Measurements from ENCODE around the gene B3GNT2.

GRCh38 chr2:62222674-62223073 is 26.8 kb downstream of the B3GNT2 start:
- TF ChIP-seq, protein P1, sequence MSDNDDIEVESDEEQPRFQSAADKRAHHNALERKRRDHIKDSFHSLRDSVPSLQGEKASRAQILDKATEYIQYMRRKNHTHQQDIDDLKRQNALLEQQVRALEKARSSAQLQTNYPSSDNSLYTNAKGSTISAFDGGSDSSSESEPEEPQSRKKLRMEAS (IDR thresholded peaks at IDR 0.05) = no peak
- TF ChIP-seq EP300 (IDR thresholded peaks at IDR 0.05; ENCODE audit: borderline replicate concordance) (no peak), RAD21 (IDR thresholded peaks at IDR 0.05; ENCODE audit: low read depth) (no peak), TAF1 (IDR thresholded peaks at IDR 0.05; ENCODE audit: low read depth) (no peak), YY1 (IDR thresholded peaks at IDR 0.05; ENCODE audit: low read depth) (no peak), TCF12 (IDR thresholded peaks at IDR 0.05; ENCODE audit: low read depth) (no peak), FOXM1 (IDR thresholded peaks at IDR 0.05; ENCODE audit: borderline replicate concordance, low read depth) (no peak), NFIC (IDR thresholded peaks at IDR 0.05) (no peak), CEBPB (IDR thresholded peaks at IDR 0.05) (no peak), ZBTB7A (IDR thresholded peaks at IDR 0.05; ENCODE audit: low read depth) (no peak), EGR1 (IDR thresholded peaks at IDR 0.05) (no peak), CREB1 (IDR thresholded peaks at IDR 0.05; ENCODE audit: low read depth) (no peak)
- TF ChIP-seq, protein P2, sequence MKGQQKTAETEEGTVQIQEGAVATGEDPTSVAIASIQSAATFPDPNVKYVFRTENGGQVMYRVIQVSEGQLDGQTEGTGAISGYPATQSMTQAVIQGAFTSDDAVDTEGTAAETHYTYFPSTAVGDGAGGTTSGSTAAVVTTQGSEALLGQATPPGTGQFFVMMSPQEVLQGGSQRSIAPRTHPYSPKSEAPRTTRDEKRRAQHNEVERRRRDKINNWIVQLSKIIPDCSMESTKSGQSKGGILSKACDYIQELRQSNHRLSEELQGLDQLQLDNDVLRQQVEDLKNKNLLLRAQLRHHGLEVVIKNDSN (IDR thresholded peaks at IDR 0.05) = no peak
- TF ChIP-seq, protein P3, sequence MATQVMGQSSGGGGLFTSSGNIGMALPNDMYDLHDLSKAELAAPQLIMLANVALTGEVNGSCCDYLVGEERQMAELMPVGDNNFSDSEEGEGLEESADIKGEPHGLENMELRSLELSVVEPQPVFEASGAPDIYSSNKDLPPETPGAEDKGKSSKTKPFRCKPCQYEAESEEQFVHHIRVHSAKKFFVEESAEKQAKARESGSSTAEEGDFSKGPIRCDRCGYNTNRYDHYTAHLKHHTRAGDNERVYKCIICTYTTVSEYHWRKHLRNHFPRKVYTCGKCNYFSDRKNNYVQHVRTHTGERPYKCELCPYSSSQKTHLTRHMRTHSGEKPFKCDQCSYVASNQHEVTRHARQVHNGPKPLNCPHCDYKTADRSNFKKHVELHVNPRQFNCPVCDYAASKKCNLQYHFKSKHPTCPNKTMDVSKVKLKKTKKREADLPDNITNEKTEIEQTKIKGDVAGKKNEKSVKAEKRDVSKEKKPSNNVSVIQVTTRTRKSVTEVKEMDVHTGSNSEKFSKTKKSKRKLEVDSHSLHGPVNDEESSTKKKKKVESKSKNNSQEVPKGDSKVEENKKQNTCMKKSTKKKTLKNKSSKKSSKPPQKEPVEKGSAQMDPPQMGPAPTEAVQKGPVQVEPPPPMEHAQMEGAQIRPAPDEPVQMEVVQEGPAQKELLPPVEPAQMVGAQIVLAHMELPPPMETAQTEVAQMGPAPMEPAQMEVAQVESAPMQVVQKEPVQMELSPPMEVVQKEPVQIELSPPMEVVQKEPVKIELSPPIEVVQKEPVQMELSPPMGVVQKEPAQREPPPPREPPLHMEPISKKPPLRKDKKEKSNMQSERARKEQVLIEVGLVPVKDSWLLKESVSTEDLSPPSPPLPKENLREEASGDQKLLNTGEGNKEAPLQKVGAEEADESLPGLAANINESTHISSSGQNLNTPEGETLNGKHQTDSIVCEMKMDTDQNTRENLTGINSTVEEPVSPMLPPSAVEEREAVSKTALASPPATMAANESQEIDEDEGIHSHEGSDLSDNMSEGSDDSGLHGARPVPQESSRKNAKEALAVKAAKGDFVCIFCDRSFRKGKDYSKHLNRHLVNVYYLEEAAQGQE (IDR thresholded peaks at IDR 0.05; ENCODE audit: low read depth) = no peak

All from Ishikawa (cell line).